Ramos (cell line): Measurements from ENCODE around the gene HIP1R.
"Not testable (repeated sequence)": the region's sequence is repeated elsewhere in the genome, so short reads cannot be mapped to it uniquely, and the experiment has no call there.

Experiments used
- in situ Hi-C: fragments of 300-500 bp; cut with MboI; formaldehyde crosslinking; loops from one replicate; pipeline ENCODE4 v1.14.3; 2022; ENCODE audit warnings: low sequenced_read_pairs; ENCODE audit not compliant: unreplicated experiment

HIP1R gene, protein sequence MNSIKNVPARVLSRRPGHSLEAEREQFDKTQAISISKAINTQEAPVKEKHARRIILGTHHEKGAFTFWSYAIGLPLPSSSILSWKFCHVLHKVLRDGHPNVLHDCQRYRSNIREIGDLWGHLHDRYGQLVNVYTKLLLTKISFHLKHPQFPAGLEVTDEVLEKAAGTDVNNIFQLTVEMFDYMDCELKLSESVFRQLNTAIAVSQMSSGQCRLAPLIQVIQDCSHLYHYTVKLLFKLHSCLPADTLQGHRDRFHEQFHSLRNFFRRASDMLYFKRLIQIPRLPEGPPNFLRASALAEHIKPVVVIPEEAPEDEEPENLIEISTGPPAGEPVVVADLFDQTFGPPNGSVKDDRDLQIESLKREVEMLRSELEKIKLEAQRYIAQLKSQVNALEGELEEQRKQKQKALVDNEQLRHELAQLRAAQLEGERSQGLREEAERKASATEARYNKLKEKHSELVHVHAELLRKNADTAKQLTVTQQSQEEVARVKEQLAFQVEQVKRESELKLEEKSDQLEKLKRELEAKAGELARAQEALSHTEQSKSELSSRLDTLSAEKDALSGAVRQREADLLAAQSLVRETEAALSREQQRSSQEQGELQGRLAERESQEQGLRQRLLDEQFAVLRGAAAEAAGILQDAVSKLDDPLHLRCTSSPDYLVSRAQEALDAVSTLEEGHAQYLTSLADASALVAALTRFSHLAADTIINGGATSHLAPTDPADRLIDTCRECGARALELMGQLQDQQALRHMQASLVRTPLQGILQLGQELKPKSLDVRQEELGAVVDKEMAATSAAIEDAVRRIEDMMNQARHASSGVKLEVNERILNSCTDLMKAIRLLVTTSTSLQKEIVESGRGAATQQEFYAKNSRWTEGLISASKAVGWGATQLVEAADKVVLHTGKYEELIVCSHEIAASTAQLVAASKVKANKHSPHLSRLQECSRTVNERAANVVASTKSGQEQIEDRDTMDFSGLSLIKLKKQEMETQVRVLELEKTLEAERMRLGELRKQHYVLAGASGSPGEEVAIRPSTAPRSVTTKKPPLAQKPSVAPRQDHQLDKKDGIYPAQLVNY

DNA sequence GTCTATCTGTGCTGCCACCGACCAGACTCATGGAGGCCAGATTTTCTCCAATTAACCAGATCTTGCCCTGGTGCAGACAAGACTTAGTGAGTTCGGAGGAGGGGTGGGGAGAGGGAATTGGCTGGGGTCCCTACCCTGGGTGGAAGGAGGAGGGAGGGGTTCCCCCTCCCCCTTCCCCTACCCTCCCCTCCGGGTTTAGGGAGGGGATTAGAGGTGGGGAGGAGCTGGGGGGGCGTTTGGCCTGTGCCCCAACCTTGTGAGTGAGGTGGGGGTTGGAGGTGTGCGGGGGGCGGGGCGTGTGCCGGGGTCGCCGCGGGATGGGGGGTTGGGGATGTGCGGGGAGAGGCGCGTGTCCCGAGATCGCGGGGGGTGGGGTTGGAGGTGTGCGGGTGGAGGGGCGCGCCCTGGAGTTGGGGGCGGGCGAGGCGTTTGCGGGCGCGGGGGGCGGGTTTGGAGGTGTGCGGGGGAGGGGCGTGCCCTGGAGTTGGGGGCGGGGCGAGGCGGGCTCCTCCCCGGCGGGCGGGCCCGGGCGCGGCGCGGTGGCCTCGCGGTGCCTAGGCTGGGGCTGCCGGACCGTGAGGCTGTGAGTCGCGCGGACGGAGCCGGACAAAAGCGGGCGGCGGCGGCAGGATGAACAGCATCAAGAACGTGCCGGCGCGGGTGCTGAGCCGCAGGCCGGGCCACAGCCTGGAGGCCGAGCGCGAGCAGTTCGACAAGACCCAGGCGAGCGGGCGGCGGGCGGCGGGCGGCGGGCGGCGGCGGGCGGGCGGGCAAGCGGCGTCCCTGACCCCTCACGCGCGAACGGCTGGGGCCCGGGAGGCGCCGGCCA, at the start of gene HIP1R:
Gene HIP1R (plus strand): TSS at position 537 of the 829 bp plus-strand sequence. CDS start 94 bp downstream, at position 631.
- in situ Hi-C loops: no loop called here

DNA sequence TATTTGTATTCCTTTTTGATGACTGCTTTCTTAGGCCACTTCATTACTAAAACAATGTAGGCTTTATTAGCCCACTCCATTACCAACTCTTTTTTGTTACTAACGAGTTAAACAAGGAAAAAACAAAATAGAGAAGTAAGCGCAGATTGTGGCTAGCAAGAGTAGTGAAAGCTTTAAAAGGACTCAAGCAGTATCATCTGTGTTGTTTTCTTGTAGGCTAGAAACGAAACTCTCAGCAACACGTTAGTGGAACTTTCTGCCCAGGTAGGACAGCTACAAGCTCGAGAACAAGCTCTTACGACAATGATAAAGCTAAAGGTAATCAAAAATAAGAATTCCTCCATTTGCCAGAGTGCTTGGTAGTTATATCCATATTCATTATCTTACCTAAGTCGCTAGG, 49.8 kb upstream of the HIP1R start:
- in situ Hi-C loops: no loop called here

DNA sequence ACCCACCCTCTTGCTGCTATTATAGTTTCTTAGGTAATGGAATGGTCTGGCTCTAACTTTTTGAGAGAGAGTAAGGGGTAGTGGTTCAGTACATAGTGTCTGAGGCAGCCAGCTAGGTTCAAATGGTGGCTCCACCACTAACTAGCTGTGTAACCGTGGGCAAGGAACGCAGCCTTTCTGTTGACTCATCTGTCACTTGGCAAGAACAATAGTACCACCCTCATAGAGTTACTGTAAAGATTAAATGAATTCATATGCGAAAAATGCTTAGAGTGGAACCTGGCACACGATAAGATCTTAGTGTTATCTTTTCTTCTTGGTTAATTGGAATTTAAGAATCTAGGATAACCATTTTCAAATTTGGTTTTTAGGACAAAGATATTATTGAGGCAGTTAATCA, 46.9 kb upstream of the HIP1R start:
- in situ Hi-C loops: no loop called here

DNA sequence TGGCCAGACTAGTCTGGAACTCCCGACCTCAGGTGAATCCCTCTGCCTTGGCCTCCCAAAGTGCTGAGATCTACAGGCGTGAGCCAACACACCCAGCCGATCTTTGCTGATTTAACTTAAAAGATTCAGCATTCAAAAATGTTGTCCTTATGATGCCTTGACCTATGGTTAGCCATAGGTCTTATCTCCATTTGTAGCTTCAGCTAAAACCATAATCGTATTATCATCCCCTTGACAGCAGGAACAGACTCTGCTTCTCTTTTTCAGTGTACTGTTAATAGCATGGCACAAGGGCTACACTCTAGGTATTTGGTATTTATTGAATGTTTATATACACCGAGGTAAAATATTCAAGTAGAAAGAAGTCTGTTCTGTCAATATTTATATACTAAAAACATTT, 45.6 kb upstream of the HIP1R start:
- in situ Hi-C loops: loop anchor here (5.0 kb wide), 2 partner anchors 63 to 163 kb away; no protein-coding TSS in a partner anchor

DNA sequence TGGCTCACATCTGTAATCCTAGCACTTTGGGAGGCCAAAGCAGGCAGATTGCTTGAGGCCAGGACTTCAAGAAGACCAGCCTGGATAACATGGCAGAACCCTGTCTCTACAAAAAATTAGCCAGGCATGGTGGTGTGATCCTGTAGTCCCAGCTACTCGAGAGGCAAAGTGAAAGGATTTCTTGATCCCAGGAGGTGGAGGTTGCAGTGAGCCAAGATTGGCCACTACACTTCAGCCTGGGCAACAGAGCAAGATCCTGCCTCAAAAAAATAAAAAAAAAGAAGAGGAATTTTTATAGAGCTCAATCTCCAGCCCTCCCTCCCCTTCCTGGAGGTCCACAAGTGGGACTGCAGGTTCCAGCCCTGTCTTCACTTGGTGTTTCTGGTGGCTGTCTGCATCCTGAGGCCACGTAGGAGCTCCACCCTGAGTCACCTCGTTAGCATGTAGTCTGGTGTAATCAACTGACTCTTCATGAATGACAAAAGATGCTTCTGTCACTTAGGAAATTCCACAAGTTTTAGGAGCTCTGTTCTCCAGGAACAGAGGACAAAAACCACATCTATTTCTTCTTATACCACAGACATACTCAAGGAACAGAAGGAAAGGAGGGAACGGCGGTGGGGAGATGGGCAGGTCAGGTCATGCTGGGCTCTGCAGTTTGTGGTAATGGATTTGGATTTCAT, 44.7 kb upstream of the HIP1R start:
- in situ Hi-C loops: loop anchor here (5.0 kb wide), 2 partner anchors 62 to 162 kb away; no protein-coding TSS in a partner anchor

DNA sequence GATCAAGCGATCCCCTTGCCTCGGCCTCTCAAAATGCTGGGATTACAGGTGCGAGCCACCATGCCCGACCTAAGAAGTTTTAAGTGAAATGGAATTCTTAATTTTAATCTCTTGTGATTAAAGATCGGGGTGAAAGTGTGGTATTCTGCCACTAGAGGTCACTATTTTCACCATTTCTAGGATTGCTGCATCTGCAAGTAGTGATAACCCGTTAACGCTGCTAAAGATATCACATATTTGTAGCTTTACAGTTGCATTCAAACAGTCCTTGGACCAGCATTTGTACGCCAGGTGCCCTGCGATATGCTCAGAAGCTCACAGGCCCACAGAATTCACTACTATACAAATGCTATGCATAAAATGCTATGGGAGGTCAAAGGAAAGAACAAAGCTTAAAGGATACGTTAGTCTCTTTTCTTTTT, 41.6 kb upstream of the HIP1R start:
- in situ Hi-C loops: loop anchor here (5.0 kb wide), 2 partner anchors 59 to 159 kb away; no protein-coding TSS in a partner anchor

DNA sequence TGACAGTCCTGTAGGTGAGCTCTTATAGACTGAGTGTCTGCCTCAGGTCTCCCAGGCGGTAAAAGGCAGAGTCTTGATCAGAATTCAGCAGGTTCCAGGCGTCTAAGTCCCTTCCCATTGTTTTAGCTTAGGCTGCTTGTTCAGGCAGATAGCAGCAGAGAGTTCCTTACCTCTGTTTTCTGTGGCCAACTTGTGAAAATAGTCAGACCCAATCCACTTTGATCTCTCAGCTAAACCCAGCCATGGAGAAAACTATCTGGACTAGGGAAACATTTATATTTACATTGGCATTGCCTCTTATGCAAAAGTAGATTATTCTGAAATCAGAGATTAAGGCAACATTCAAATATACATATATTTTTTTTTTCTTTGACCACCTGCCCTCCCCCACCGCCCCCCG, 39.5 kb upstream of the HIP1R start:
- in situ Hi-C loops: no loop called here

DNA sequence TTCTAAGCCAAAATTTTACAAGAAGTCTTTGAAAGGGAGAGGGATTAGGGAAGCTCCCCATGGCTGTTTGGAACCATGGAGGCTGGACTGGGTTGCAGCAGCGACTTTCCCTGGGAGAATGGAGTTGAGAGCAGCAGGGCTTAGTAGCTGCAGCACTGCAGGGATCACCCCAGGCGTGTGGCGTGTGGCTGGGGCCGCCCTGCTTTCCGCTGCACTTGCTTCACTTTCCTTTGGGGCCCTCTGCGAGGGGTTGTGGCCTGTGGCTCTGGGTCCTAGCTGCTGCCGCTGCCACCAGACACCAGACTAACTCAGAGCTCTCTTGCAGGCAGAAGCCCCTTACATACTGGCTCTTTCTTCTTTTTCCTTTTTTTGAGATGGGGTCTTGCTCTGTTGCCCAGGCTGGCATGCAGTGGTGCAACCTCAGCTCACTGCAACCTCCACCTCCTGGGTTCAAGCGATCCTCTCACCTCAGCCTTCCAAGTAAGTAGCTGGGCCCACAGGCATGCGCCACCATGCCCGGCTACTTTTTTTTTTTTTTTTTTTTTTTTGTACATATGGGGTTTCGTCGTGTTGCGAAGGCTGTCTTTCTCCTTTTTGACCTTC, 35.5 kb upstream of the HIP1R start:
- in situ Hi-C loops: no loop called here

DNA sequence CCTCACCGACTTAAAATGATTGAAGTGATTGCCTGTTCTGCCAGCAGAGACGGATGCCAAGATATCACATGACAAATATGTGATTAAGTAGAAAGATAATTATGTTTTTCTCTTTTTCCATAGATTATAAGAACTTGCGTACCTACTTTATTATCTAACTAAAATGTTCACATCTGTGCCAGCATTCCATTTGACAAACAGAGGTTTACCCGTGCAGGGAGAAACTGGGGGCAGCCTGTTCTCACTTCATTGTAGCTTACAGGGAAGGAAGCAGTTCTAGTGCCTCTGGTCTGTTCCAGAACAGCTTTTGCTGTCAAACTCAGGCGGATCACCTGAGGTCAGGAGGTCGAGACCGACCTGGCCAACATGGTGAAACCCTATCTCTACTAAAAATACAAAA, 31.3 kb upstream of the HIP1R start:
- in situ Hi-C loops: no loop called here

DNA sequence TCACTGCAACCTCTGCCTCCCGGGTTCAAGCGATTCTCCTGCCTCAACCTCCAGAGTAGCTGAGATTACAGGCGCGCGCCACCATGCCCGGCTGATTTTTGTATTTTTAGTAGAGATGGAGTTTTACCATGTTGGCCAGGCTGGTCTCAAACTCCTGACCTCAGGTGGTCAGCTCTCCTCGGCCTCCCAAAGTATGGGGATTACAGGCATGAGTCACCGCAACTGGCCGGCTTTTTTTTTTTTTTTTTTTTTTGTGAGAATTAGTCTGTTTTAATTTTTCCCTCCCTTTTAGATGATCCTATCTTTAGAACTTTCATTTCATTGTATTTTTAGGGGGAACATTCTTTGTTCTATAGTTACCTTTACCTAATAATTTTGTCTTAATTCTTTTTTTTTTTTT, 30.3 kb upstream of the HIP1R start:
- in situ Hi-C loops: not testable (repeated sequence)

DNA sequence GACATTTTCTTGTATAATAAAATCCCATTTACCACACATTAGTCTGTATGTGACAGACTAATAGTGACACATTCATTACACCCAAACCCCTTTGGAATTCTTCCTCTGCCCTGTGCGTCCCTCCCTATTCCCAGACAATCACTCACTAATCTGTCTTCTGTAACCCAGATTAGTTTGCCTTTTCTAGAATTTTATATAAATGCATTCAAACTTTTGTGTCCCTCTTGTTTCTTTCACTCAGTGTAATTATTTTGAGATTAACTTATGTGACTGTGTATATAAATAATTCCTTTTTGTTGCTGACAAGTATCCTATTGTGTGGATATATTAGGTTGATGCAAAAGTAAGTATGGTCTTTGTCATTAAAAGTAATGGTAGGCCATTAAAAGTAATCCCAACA, 27.6 kb upstream of the HIP1R start:
- in situ Hi-C loops: no loop called here

DNA sequence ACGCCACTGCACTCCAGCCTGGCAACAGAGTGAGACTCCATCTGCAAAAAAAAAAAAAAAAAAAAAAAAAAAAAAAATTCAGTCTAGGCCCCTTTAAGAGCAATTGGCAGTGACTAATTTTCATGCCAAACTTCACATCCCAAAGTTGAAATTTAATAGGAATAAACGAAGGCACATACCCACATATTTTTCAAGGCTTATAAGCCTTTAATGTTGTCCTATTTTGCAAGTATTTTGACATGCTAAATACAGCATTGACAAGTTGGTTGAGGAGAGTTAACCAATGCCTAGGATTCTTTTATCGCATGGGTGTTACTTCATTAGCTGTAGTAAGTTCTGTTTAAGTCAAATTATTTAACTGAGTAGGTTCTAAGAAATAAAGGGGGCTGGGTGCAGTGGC, 23.5 kb upstream of the HIP1R start:
- in situ Hi-C loops: no loop called here

DNA sequence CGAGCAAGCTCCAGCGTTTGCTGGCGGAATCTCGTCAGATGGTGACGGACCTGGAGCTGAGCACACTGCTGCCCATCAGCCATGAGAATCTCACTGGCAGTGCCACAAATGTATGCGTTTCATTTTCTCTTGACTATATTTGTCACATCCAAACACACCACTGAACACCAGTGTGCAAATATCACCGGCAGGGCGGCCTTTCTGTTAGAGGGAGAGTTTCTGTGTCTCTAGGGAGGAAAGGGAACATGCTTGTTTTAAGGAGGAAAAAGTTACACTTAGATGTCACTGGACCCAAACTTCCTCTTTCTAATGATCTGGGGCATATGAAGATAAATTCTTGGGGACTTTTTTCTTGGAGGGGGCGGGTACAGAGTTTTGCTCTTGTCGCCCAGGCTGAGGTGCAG, 21.9 kb upstream of the HIP1R start:
- in situ Hi-C loops: no loop called here

DNA sequence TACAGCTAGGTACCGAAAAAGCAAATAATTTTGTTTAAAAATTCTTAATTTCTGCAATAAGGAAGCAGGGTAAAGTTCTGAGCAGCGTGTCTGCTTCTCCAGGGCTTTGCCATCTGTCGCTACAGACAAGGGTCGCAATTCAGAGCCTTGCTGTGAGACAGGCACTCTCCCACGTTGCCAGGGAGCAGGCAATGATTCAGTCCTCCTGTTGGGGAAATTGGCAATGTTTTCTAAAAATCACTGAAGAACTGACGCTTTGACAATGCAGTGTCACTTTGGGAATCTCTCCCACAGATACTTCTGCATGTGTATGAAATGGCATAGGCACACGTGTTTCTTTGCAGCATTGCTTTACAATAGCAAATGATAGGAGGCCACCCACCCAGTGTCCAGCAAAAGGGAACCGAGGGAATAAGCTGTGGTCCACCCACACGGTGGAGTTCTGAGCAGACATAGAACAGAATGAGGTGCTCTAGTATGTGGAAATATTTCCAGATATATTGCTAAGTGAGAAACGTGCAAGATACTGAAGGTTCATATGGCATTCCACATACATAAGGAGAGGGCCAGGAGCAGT, 16.0 kb upstream of the HIP1R start:
- in situ Hi-C loops: no loop called here

DNA sequence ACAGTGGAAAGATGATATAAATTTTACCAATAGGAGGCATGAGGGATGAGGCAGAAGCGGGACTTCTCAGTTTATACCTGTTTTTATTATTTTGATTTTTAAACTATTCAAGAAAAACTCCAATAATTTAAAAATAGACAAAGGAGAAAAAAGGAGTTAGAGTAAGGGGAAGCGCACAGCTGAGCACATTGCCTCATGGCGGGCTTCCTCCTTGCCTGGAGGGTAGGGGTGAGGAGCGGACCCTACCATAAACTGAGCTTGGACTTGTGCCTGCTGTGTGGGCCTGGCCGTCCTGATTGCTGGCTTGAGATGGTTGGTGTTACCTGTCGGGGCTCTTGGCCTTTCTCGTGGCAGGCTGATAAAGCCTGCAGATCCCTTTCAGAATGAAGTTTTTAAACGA, 15.1 kb upstream of the HIP1R start:
- in situ Hi-C loops: no loop called here

DNA sequence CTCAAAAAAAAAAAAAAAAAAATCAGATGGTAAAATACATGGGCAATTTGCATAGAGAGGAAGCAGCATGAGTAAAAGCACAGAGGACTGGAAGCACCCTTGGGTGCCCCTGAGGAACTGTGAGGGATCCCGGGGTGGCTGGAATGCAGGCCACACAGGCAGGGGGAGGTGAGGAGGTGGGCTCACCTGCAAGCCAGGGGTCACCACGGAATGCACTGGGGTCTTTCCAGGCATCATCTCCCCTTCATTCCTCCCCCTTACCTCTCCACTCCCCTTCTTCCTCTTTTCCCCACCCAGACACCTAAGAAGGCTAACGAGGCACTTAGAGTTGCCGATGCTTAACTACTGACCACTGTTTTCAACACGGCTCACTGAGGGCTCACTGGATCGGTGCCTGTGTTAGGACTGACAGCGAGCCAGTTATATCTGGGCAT, 14.4 kb upstream of the HIP1R start:
- in situ Hi-C loops: no loop called here

DNA sequence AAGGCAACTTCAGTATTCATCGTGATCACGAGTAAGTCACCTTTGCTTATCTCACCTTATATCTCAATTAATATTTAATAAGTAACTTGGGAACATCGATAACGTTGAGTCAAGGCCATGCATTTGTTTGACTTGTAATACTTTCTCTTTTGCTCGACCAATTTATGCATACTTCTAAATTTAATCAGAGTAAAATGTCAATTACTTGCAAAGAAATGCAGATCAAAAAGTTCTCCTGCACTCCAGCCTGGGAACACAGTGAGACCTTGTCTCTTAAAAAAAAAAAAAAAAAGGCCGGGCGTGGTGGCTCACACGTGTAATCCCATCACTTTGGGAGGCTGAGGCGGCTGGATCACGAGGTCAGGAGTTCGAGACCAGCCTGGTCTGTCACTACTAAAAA, 11.8 kb upstream of the HIP1R start:
- in situ Hi-C loops: no loop called here
